Left colon (tissue), 2 donors: ENCODE results near the gene MPPED1. TPM values are rescaled to one million over a fixed set of nuclear protein-coding genes. Genes with fewer than 3 reads are reported as not detected.

Experiments used
- ATAC-seq: fragments of 200-7000 bp; cut with Tn5 transposase; one replicate; pipeline ENCODE4 v1.9.1; 2020; ENCODE audit warnings: mild to moderate bottlenecking, moderate library complexity
- DNase-seq, 2 donors: peaks; one replicate each; pipeline ENCODE4 v3.0.0-alpha.2; 2020
- intact Hi-C, 2 donors: fragments of 100-400 bp; cut with DNase I in 1 of 2; cut with micrococcal nuclease in 1 of 2; formaldehyde crosslinking; loops; one replicate each; pipeline versions ENCODE4 v1.11.2 to v1.14.0; 2022; cut with DNase I, micrococcal nuclease
- total RNA-seq, 2 donors: library from RNA; stranded (reverse); fragmentation: NEBNext Ultra II Directional; extraction: Animal tissue kit (Norgen Biotek cat#: 25700); gene quantifications; one replicate each; pipeline ENCODE4 v1.2.1, GENCODE V29; 2021
- donor health status: DM: no; HTN: no; CAD: no.
- donor health status: DM: yes; HTN: yes; CAD: no.

The MPPED1 gene
- total RNA-seq, 2 donors from 2014 or later, result not detected

- ATAC-seq (no peak), DNase-seq (no peak)
- intact Hi-C loops, result no loop called here
These were observed 12.4 kb downstream of the MPPED1 start for GRCh38 chr22:43424201-43424600.

GRCh38 chr22:43424666-43425630, 13.1 kb downstream of the MPPED1 start:
- ATAC-seq (no peak), DNase-seq (no peak)
- intact Hi-C loops, result no loop called here

- no peak for DNase-seq
- ATAC-seq, result no peak
- intact Hi-C loops, result no loop called here
These were observed 14.4 kb downstream of the MPPED1 start for GRCh38 chr22:43425976-43426785.

GRCh38 chr22:43426816-43427215, 15.0 kb downstream of the MPPED1 start:
- no peak for DNase-seq
- no peak for ATAC-seq
- intact Hi-C loops, result no loop called here

GRCh38 chr22:43427296-43428004, 15.6 kb downstream of the MPPED1 start:
- ATAC-seq, result no peak
- intact Hi-C loops, result no loop called here
- no peak for DNase-seq

GRCh38 chr22:43428005-43428485, 16.2 kb downstream of the MPPED1 start:
- ATAC-seq, result no peak
- intact Hi-C loops, result no loop called here
- DNase-seq, result no peak

- ATAC-seq, result no peak
- intact Hi-C loops, result no loop called here
- no peak for DNase-seq
These were observed 16.7 kb downstream of the MPPED1 start for GRCh38 chr22:43428521-43428920.

- DNase-seq (no peak), ATAC-seq (no peak)
- intact Hi-C loops, result no loop called here
These were observed 17.6 kb downstream of the MPPED1 start for GRCh38 chr22:43429426-43429825.

GRCh38 chr22:43431808-43432554, 20.2 kb downstream of the MPPED1 start:
- no peak for DNase-seq
- intact Hi-C loops, result no loop called here
- no peak for ATAC-seq

- DNase-seq, result no peak
- ATAC-seq, result no peak
- intact Hi-C loops, result no loop called here
These were observed 21.1 kb downstream of the MPPED1 start for GRCh38 chr22:43432883-43433415.

GRCh38 chr22:43433451-43434274, 21.8 kb downstream of the MPPED1 start:
- DNase-seq (no peak), ATAC-seq (no peak)
- intact Hi-C loops, result no loop called here

GRCh38 chr22:43434275-43434927, 22.6 kb downstream of the MPPED1 start:
- DNase-seq (no peak), ATAC-seq (no peak)
- intact Hi-C loops, result no loop called here

GRCh38 chr22:43434928-43435311, 23.1 kb downstream of the MPPED1 start:
- DNase-seq (no peak), ATAC-seq (no peak)
- intact Hi-C loops, result no loop called here

- no peak for ATAC-seq
- intact Hi-C loops, result no loop called here
- DNase-seq, result no peak
These were observed 24.3 kb downstream of the MPPED1 start for GRCh38 chr22:43435851-43436811.

- ATAC-seq (no peak), DNase-seq (no peak)
- intact Hi-C loops, result no loop called here
These were observed 25.1 kb downstream of the MPPED1 start for GRCh38 chr22:43436868-43437267.
